ENCODE measurements around the gene ROBO1.
"Not testable (repeated sequence)": the region's sequence is repeated elsewhere in the genome, so short reads cannot be mapped to it uniquely, and the experiment has no call there.

Gene ROBO1

GRCh38 chr3:78750291-78750690 is 1017.5 kb downstream of the ROBO1 start:
- not testable (repeated sequence) for H3K4me3 Mint-ChIP-seq; H3K27me3 Mint-ChIP-seq; DNase-seq; ATAC-seq; H3K27ac Mint-ChIP-seq; H3K4me1 Mint-ChIP-seq; H3K36me3 Mint-ChIP-seq (ENCODE audit: low read depth)
- peaks cover 12% of the 10 kb centered on the region for H3K9me3 Mint-ChIP-seq

GRCh38 chr3:78749056-78749455 is 1018.7 kb downstream of the ROBO1 start:
- DNase-seq (no peak), ATAC-seq (no peak)
- H3K9me3 Mint-ChIP-seq: peaks cover 11% of the 10 kb centered on the region
- H3K27ac Mint-ChIP-seq: no peak overlapping the region
- H3K4me1 Mint-ChIP-seq: no peaks in the 10 kb centered on the region
- no peaks in the 10 kb centered on the region for H3K27me3 Mint-ChIP-seq
- H3K36me3 Mint-ChIP-seq (ENCODE audit: low read depth): no peaks in the 10 kb centered on the region
- no peak overlapping the region for H3K4me3 Mint-ChIP-seq

- Mint-ChIP-seq H3K27ac (no peak overlapping the region), H3K4me1 (no peaks in the 10 kb centered on the region)
These were observed 1022.0 kb downstream of the ROBO1 start for GRCh38 chr3:78745847-78746246.

GRCh38 chr3:78742491-78742890 is 1025.3 kb downstream of the ROBO1 start:
- H3K4me3 Mint-ChIP-seq: no peak overlapping the region
- no peaks in the 10 kb centered on the region for H3K36me3 Mint-ChIP-seq (ENCODE audit: low read depth)
- H3K27ac Mint-ChIP-seq: no peak overlapping the region
- H3K27me3 Mint-ChIP-seq: no peaks in the 10 kb centered on the region
- no peaks in the 10 kb centered on the region for H3K4me1 Mint-ChIP-seq
- no peak for DNase-seq
- no peak for ATAC-seq
- H3K9me3 Mint-ChIP-seq: peaks cover 11% of the 10 kb centered on the region

More at GRCh38 chr3:78745847-78746246, 1022.0 kb downstream of the ROBO1 start:
- no peak for ATAC-seq
- Mint-ChIP-seq H3K4me3 (no peak overlapping the region), H3K9me3 (peaks cover 11% of the 10 kb centered on the region), H3K36me3 (ENCODE audit: low read depth) (no peaks in the 10 kb centered on the region), H3K27me3 (no peaks in the 10 kb centered on the region)
- DNase-seq: no peak

DNA sequence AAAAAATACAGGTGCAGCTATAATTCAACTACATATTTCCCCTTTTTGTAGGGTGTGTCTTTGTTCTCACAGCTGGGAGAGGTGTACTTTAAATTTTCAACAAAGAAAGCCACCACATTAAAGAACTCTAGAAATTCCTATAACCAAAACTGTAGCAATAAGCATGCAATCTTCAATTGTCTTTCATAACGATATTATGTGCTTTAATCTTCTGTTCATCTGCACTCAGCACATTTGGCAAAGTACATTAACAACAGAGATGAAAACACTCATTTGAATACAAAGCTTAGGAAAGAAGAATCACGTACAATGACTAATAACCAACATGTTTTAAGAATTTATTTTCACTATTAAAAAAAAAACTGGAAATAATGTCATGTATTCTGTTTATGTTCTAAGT is 1025.8 kb downstream of the ROBO1 start:
- H3K9me3 Mint-ChIP-seq: peaks cover 11% of the 10 kb centered on the region
- H3K36me3 Mint-ChIP-seq (ENCODE audit: low read depth): no peaks in the 10 kb centered on the region
- no peak overlapping the region for H3K4me3 Mint-ChIP-seq
- ATAC-seq (no peak), DNase-seq (no peak)
- no peaks in the 10 kb centered on the region for H3K4me1 Mint-ChIP-seq
- H3K27me3 Mint-ChIP-seq: no peaks in the 10 kb centered on the region
- no peak overlapping the region for H3K27ac Mint-ChIP-seq

DNA sequence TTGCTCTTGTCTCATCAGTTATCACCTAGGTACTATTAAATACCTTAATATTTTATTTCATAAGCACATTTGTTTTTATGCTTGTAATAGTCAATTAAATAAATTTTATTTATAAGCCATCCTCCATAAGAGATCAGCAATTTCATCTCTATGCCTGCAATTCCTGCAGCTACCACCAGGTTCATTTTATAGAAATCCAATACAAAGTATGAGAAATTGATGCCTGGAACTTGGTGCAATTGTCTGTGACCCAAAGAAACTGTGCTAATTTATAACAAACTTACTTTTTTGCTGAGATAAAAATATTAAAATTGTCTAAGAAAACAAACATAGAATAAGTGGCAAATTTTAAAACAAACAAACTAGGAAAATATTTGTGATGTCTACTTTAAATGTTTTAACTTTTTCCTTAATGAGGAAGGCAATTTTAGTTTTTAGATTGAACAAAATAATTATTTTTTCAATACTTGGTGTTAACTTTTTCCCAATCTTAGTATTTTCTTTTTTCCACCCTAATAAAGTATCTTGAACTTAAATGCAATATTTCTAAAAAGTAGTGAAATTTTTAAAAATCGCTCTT is 1026.6 kb downstream of the ROBO1 start:
- Mint-ChIP-seq H3K36me3 (ENCODE audit: low read depth) (no peaks in the 10 kb centered on the region), H3K4me3 (no peak overlapping the region), H3K9me3 (peaks cover 11% of the 10 kb centered on the region), H3K27ac (no peak overlapping the region), H3K4me1 (no peaks in the 10 kb centered on the region), H3K27me3 (no peaks in the 10 kb centered on the region)
- DNase-seq (no peak), ATAC-seq (no peak)

DNA sequence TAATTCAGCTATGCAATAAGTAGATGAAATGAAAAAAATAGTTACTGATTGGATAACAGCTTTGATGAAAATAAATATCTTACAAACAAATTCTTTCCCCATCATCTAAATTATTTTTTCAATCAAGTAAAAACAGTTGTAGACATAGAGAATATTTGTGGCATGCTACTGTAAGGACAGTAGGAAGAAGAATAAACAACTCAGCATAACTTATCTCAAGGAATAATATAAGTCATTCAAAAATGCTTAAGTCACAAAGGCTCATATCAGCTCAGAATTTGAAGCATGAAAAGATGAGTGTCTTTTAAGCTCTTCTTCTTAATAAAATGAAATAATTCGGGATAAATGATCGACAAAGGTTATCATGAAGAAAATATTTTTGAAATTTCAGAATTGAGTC is 1029.0 kb downstream of the ROBO1 start:
- peaks cover 5% of the 10 kb centered on the region for H3K9me3 Mint-ChIP-seq
- ATAC-seq (no peak), DNase-seq (no peak)
- H3K27me3 Mint-ChIP-seq: no peaks in the 10 kb centered on the region
- H3K36me3 Mint-ChIP-seq (ENCODE audit: low read depth): no peaks in the 10 kb centered on the region
- H3K4me3 Mint-ChIP-seq: no peak overlapping the region
- H3K4me1 Mint-ChIP-seq: no peaks in the 10 kb centered on the region
- H3K27ac Mint-ChIP-seq: no peak overlapping the region

DNA sequence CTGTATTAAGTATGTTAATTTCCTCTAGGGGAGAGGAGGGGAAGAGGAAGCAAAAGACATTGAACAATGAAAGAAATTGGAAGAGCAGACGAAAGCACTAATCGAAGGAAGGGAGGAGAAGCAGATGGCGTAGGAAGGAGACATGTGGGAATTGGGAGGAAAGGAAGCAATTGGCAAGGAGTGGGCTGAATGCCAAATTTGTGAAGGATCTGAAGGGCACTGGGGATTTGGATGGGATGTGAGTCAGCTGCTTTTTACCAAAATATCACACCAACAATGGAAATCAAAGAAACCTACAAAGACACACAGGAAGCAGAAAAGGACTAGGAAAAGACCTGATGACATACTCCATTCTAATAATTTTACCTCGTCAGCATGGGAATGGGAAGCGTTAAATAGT is 1029.8 kb downstream of the ROBO1 start:
- Mint-ChIP-seq H3K4me3 (no peak overlapping the region), H3K4me1 (no peaks in the 10 kb centered on the region), H3K27me3 (no peaks in the 10 kb centered on the region), H3K27ac (no peak overlapping the region), H3K36me3 (ENCODE audit: low read depth) (no peaks in the 10 kb centered on the region), H3K9me3 (peaks cover 5% of the 10 kb centered on the region)
- ATAC-seq (no peak), DNase-seq (no peak)

GRCh38 chr3:78736863-78737262 is 1030.9 kb downstream of the ROBO1 start:
- H3K27me3 Mint-ChIP-seq: no peaks in the 10 kb centered on the region
- ATAC-seq (no peak), DNase-seq (no peak)
- peaks cover 5% of the 10 kb centered on the region for H3K9me3 Mint-ChIP-seq
- no peak overlapping the region for H3K4me3 Mint-ChIP-seq
- no peaks in the 10 kb centered on the region for H3K4me1 Mint-ChIP-seq
- H3K27ac Mint-ChIP-seq: no peak overlapping the region
- no peaks in the 10 kb centered on the region for H3K36me3 Mint-ChIP-seq (ENCODE audit: low read depth)

DNA sequence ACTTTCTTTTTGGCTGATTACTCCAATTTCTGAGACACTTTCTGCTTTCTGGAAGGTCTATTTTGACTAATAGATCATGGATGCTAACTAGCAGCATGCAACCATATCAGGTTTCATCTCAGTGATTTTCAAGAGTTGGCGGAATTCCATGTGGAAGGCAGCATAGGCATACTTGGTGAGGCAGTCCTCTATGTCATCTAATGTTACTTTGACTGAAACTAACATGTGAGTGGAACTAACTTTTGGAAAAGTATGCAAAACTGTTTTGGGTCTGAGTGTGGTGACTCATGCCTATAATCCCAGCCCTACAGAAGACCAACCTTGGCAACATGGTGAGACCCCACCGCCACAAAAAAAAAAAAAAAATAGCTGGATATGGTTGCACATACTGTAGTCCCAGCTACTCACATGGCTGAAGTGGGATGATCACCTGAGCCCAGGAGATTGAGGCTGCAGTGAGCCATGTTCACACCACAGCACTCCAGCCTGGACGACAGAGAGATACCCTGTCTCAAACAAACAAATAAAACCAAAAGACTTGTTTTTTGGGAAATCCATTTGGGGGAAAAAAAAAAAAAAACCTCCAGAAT is 1033.7 kb downstream of the ROBO1 start:
- peaks cover 5% of the 10 kb centered on the region for H3K9me3 Mint-ChIP-seq
- H3K4me1 Mint-ChIP-seq: no peaks in the 10 kb centered on the region
- H3K36me3 Mint-ChIP-seq (ENCODE audit: low read depth): no peaks in the 10 kb centered on the region
- H3K4me3 Mint-ChIP-seq: no peak overlapping the region
- no peak for ATAC-seq
- H3K27ac Mint-ChIP-seq: no peak overlapping the region
- no peaks in the 10 kb centered on the region for H3K27me3 Mint-ChIP-seq
- DNase-seq: no peak

GRCh38 chr3:78732893-78733292 is 1034.9 kb downstream of the ROBO1 start:
- ATAC-seq: no peak
- Mint-ChIP-seq H3K27me3 (no peaks in the 10 kb centered on the region), H3K36me3 (ENCODE audit: low read depth) (no peaks in the 10 kb centered on the region), H3K4me3 (no peak overlapping the region), H3K27ac (no peak overlapping the region), H3K4me1 (no peaks in the 10 kb centered on the region), H3K9me3 (peaks cover 2% of the 10 kb centered on the region)
- no peak for DNase-seq

- Mint-ChIP-seq H3K27me3 (no peaks in the 10 kb centered on the region), H3K36me3 (ENCODE audit: low read depth) (no peaks in the 10 kb centered on the region), H3K4me3 (no peak overlapping the region), H3K27ac (no peak overlapping the region), H3K4me1 (no peaks in the 10 kb centered on the region), H3K9me3 (no peaks in the 10 kb centered on the region)
- ATAC-seq: no peak
- no peak for DNase-seq
These were observed 1035.3 kb downstream of the ROBO1 start for GRCh38 chr3:78732471-78732870.

- no peak for DNase-seq
- no peak for ATAC-seq
- H3K27me3 Mint-ChIP-seq: no peaks in the 10 kb centered on the region
- no peaks in the 10 kb centered on the region for H3K36me3 Mint-ChIP-seq (ENCODE audit: low read depth)
- H3K4me1 Mint-ChIP-seq: no peaks in the 10 kb centered on the region
- no peak overlapping the region for H3K4me3 Mint-ChIP-seq
- no peak overlapping the region for H3K27ac Mint-ChIP-seq
- no peaks in the 10 kb centered on the region for H3K9me3 Mint-ChIP-seq
These were observed 1037.9 kb downstream of the ROBO1 start for GRCh38 chr3:78729946-78730345.

GRCh38 chr3:78728406-78729145 is 1039.2 kb downstream of the ROBO1 start:
- Mint-ChIP-seq H3K27ac (no peak overlapping the region), H3K4me3 (no peak overlapping the region), H3K27me3 (no peaks in the 10 kb centered on the region), H3K9me3 (no peaks in the 10 kb centered on the region), H3K4me1 (no peaks in the 10 kb centered on the region), H3K36me3 (ENCODE audit: low read depth) (no peaks in the 10 kb centered on the region)
- no peak for ATAC-seq
- DNase-seq: no peak

DNA sequence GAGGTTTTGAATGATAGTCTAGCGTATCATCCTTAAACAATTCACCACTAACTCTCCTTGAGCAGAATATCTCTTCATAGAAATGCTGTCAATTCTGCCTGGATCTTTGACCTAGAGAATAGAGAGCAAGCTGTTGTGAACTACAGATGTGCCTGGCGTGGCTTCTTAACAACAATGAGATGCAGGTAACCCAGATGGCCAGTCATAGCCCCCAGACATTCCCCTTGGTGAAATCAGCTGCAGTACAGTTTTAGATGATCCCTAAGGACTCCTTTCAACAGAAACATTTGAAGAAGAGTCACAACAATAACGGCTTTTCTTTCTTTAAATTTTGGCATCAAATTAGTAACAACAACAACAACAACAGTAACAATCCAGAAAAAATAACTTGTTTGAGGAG is 1041.3 kb downstream of the ROBO1 start:
- Mint-ChIP-seq H3K4me1 (no peaks in the 10 kb centered on the region), H3K9me3 (no peaks in the 10 kb centered on the region), H3K27ac (no peak overlapping the region), H3K4me3 (no peak overlapping the region), H3K36me3 (ENCODE audit: low read depth) (no peaks in the 10 kb centered on the region), H3K27me3 (no peaks in the 10 kb centered on the region)
- ATAC-seq (no peak), DNase-seq (no peak)
